KMS-11 (cell line): ENCODE results near the gene UBR3.
"Not testable (repeated sequence)": the region's sequence is repeated elsewhere in the genome, so short reads cannot be mapped to it uniquely, and the experiment has no call there.

Experiments used
- H2AFZ ChIP-seq: fragments of 200-600 bp; sonication (generic); 2 replicates; pipeline ENCODE4 v1.6.1; 2016; ENCODE audit warnings: antibody characterized with exemption, mixed run types, low read depth
- H3K27ac ChIP-seq: fragments of 200-600 bp; sonication (generic); 2 replicates; pipeline ENCODE4 v1.6.1; 2016; ENCODE audit warnings: mild to moderate bottlenecking, mixed run types
- H3K27me3 ChIP-seq: fragments of 200-600 bp; sonication (generic); 2 replicates; pipeline ENCODE4 v1.6.1; 2017; ENCODE audit warnings: mild to moderate bottlenecking, low read depth, mixed run types, moderate library complexity; ENCODE audit not compliant: insufficient read depth
- H3K36me3 ChIP-seq: fragments of 200-600 bp; sonication (generic); 2 replicates; pipeline ENCODE4 v1.6.1; 2017; ENCODE audit warnings: mild to moderate bottlenecking, mixed run types; ENCODE audit not compliant: insufficient read depth
- H3K4me1 ChIP-seq: fragments of 200-600 bp; sonication (generic); 2 replicates; pipeline ENCODE4 v1.6.1; 2016; ENCODE audit warnings: mild to moderate bottlenecking, low read depth, mixed run types; ENCODE audit not compliant: poor library complexity, severe bottlenecking
- H3K4me2 ChIP-seq: fragments of 200-600 bp; sonication (generic); 2 replicates; pipeline ENCODE4 v1.7.0; 2016; ENCODE audit warnings: mild to moderate bottlenecking, mixed run types
- H3K4me3 ChIP-seq: fragments of 200-600 bp; sonication (generic); IDR thresholded peaks from 2 replicates; pipeline ENCODE4 v1.6.1; 2017; ENCODE audit warnings: low read depth, low read length, mixed read lengths; ENCODE audit not compliant: insufficient read depth
- H3K79me2 ChIP-seq: fragments of 200-600 bp; sonication (generic); 2 replicates; pipeline ENCODE4 v1.6.1; 2016; ENCODE audit warnings: low read depth, mixed run types; ENCODE audit not compliant: insufficient read depth
- H3K9ac ChIP-seq: fragments of 200-600 bp; sonication (generic); 2 replicates; pipeline ENCODE4 v1.6.1; 2016; ENCODE audit warnings: mild to moderate bottlenecking, mixed run types
- H4K20me1 ChIP-seq: fragments of 200-600 bp; sonication (generic); 2 replicates; pipeline ENCODE4 v1.6.1; 2016; ENCODE audit warnings: mild to moderate bottlenecking, mixed run types; ENCODE audit not compliant: insufficient read depth
- CTCF ChIP-seq: fragments of 200-600 bp; sonication (generic); conservative IDR thresholded peaks from 2 replicates; pipeline ENCODE4 v1.6.1; 2017; ENCODE audit warnings: low read depth, mild to moderate bottlenecking, antibody characterized with exemption, low read length, moderate library complexity, mixed read lengths

The UBR3 gene

GRCh38 chr2:169838743-169839489 is 11.7 kb downstream of the UBR3 start:
- H3K9ac ChIP-seq, result no peak overlapping the region
- no peak overlapping the region for H3K4me3 ChIP-seq
- no peaks in the 10 kb centered on the region; the same call in 1 of the 2 replicates for H3K36me3 ChIP-seq
- no peak overlapping the region for H3K4me2 ChIP-seq
- H3K79me2 ChIP-seq, result peaks cover 51% of the 10 kb centered on the region
- no peak for TF ChIP-seq CTCF
- H4K20me1 ChIP-seq, result no peaks in the 10 kb centered on the region
- H2AFZ ChIP-seq, result no peak overlapping the region
- H3K27me3 ChIP-seq, result no peaks in the 10 kb centered on the region
- H3K27ac ChIP-seq, result no peak overlapping the region
- no peaks in the 10 kb centered on the region for H3K4me1 ChIP-seq

- H3K79me2 ChIP-seq, result peaks cover 43% of the 10 kb centered on the region
Observed at GRCh38 chr2:169839954-169840746, 12.9 kb downstream of the UBR3 start.

GRCh38 chr2:169840747-169841142 is 13.5 kb downstream of the UBR3 start:
- H3K27ac ChIP-seq, result no peak overlapping the region
- no peaks in the 10 kb centered on the region for H3K27me3 ChIP-seq

More at GRCh38 chr2:169839954-169840746, 12.9 kb downstream of the UBR3 start:
- Histone ChIP-seq H3K4me2 (no peak overlapping the region), H4K20me1 (no peaks in the 10 kb centered on the region), H3K27ac (no peak overlapping the region), H3K9ac (no peak overlapping the region), H2AFZ (no peak overlapping the region), H3K27me3 (no peaks in the 10 kb centered on the region), H3K4me3 (no peak overlapping the region), H3K4me1 (no peaks in the 10 kb centered on the region), H3K36me3 (no peaks in the 10 kb centered on the region; the same call in 1 of the 2 replicates)
- no peak for TF ChIP-seq CTCF

GRCh38 chr2:169841625-169842024 is 14.4 kb downstream of the UBR3 start:
- H3K4me3 ChIP-seq, H4K20me1 ChIP-seq, H2AFZ ChIP-seq, H3K9ac ChIP-seq, H3K4me1 ChIP-seq, H3K27me3 ChIP-seq, H3K36me3 ChIP-seq, H3K4me2 ChIP-seq, H3K27ac ChIP-seq: not testable (repeated sequence)
- peaks cover 49% of the 10 kb centered on the region for H3K79me2 ChIP-seq

More at GRCh38 chr2:169840747-169841142, 13.5 kb downstream of the UBR3 start:
- H2AFZ ChIP-seq, result no peak overlapping the region
- no peaks in the 10 kb centered on the region for H4K20me1 ChIP-seq
- H3K9ac ChIP-seq, result no peak overlapping the region
- no peaks in the 10 kb centered on the region; the same call in 1 of the 2 replicates for H3K36me3 ChIP-seq
- H3K4me1 ChIP-seq, result no peaks in the 10 kb centered on the region
- H3K79me2 ChIP-seq, result peaks cover 43% of the 10 kb centered on the region
- no peak for TF ChIP-seq CTCF
- no peak overlapping the region for H3K4me2 ChIP-seq
- no peak overlapping the region for H3K4me3 ChIP-seq
